Transverse colon (tissue), 4 donors: ENCODE data around the gene RGS10. TPM values are rescaled to one million over a fixed set of nuclear protein-coding genes. Genes with fewer than 3 reads are reported as not detected.

Experiments used
- DNase-seq: peaks from one replicate; pipeline ENCODE4 v3.0.0-alpha.2; 2019
- H3K27ac ChIP-seq, 4 donors: fragments of 200-600 bp; sonication (generic); 2 replicates each; pipeline ENCODE4 v1.5.1; 2016 to 2018; ENCODE audit warnings: inconsistent platforms in 4 of 4
- H3K27me3 ChIP-seq: fragments of 200-600 bp; sonication (generic); 2 replicates; pipeline ENCODE4 v1.5.1; 2017; ENCODE audit warnings: inconsistent platforms
- H3K36me3 ChIP-seq, 4 donors: fragments of 200-600 bp; sonication (generic); 2 replicates each; pipeline ENCODE4 v1.5.1; 2017 to 2019; ENCODE audit warnings: inconsistent platforms in 4 of 4
- H3K4me1 ChIP-seq, 4 donors: fragments of 200-600 bp; sonication (generic); 2 replicates each; pipeline ENCODE4 v1.5.1; 2017 to 2020; ENCODE audit warnings: inconsistent platforms in 4 of 4
- H3K4me3 ChIP-seq, 4 donors: fragments of 200-600 bp; sonication (generic); 1 replicate in 1 of 4; 2 replicates in 3 of 4; pipeline versions ENCODE4 v1.5.1 to v1.6.1; 2017 to 2019; ENCODE audit warnings: inconsistent platforms in 4 of 4
- H3K9me3 ChIP-seq, 2 donors: fragments of 200-600 bp; sonication (generic); 2 replicates each; pipeline ENCODE4 v1.5.1; 2017 to 2019; ENCODE audit warnings: inconsistent platforms in 2 of 2
- CTCF ChIP-seq, 5 experiments: fragments of 200-600 bp in 3 of 5; fragments of 450-650 bp in 2 of 5; sonication (generic) in 3 of 5; IDR thresholded peaks; 1 replicate in 2 of 5; 2 replicates in 3 of 5; pipeline ENCODE4 v1.5.1; 2016 to 2017; ENCODE audit warnings: antibody characterized with exemption in 5 of 5, inconsistent platforms in 3 of 5, mild to moderate bottlenecking in 2 of 5, moderate library complexity in 1 of 5
- EP300 ChIP-seq: sonication (generic); formaldehyde crosslinking; IDR thresholded peaks from one replicate; pipeline ENCODE4 v1.6.1; 2017; ENCODE audit warnings: antibody characterized with exemption, low read depth
- POLR2A ChIP-seq: fragments of 450-650 bp; IDR thresholded peaks from one replicate; pipeline ENCODE4 v1.6.1; 2016; ENCODE audit warnings: antibody characterized with exemption, mild to moderate bottlenecking, moderate library complexity
- POLR2AphosphoS5 ChIP-seq, 3 donors: sonication (generic); formaldehyde crosslinking; IDR thresholded peaks; one replicate each; pipeline ENCODE4 v1.6.1; 2016; ENCODE audit warnings: antibody characterized with exemption in 3 of 3
- WGBS, 2 donors: methylation state at CpG; one replicate each; pipeline ENCODE4 v1.1.5; 2018; ENCODE audit warnings: low coverage in 1 of 2; 5-methylcytosine and 5-hydroxymethylcytosine counted together
- in situ Hi-C, 4 donors: fragments of 200-750 bp; cut with MboI; loops; one replicate each; pipeline versions ENCODE4 v1.15.0 to v1.15.1; 2017; ENCODE audit warnings: low sequenced_read_pairs in 3 of 4, low pct_ligation_motif_present in 1 of 4, low pct_unique_long_range_greater_than_20kb in 1 of 4
- intact Hi-C: fragments of 100-400 bp; cut with DNase I; formaldehyde crosslinking; loops from one replicate; pipeline ENCODE4 v1.15.1; 2023; ENCODE audit warnings: low total_unique reads
- total RNA-seq, 4 donors: library from RNA; depleted of rRNA; stranded (reverse); fragments of >200 nt; gene quantifications; one replicate each; pipeline ENCODE4 v1.1.0, GENCODE V29; 2016

Gene RGS10
- 10 to 100 TPM; 26.3 to 47.1 (median 38.8) TPM for total RNA-seq

- TF ChIP-seq POLR2A (peak; percentile 63), EP300 (no peak), CTCF (IDR thresholded peaks at IDR 0.05) (no peak), POLR2AphosphoS5 (IDR thresholded peaks at IDR 0.05) (peak; percentile 83 to 84 (median 84))
- Histone ChIP-seq H3K27ac (peak within 1 kb of the TSS; percentile 86 to 95 (median 91)), H3K4me3 (peak within 1 kb of the TSS; percentile 57 to 84 (median 65)), H3K4me1 (peaks cover 17 to 52% (median 36%) of the 10 kb centered on the region in 4 donors), H3K36me3 (no peaks in the 10 kb centered on the region), H3K27me3 (peaks cover 1% of the 10 kb centered on the region), H3K9me3 (no peaks in the 10 kb centered on the region)
- intact Hi-C loops (loop anchor here (10.0 kb wide), 1 partner anchor 52 kb away; the partner anchor contains the start of gene TIAL1), in situ Hi-C loops (no loop called here)
- DNase-seq = peak; percentile 86
- 0% methylated on average over 10 to 58 of the region's 76 CpGs for WGBS, 2 donors
These were observed at the start of gene RGS10 for GRCh38 chr10:119542357-119542987. Gene RGS10, minus strand, starts transcription at chr10:119542719. Its CDS starts 81 bp downstream, at chr10:119542638.

- Histone ChIP-seq H3K36me3 (peaks cover 0 to 17% (median 3%) of the 10 kb centered on the region in 4 donors), H3K9me3 (no peaks in the 10 kb centered on the region), H3K27ac (no peak overlapping the region), H3K27me3 (no peaks in the 10 kb centered on the region), H3K4me1 (peaks cover 8 to 28% (median 20%) of the 10 kb centered on the region in 4 donors), H3K4me3 (no peak overlapping the region)
- WGBS, 2 donors = 88 to 95% methylated on average over 4 of the region's 4 CpGs
- intact Hi-C loops = no loop called here
- DNase-seq = no peak
- in situ Hi-C loops = no loop called here
- TF ChIP-seq CTCF (IDR thresholded peaks at IDR 0.05) (no peak), POLR2AphosphoS5 (IDR thresholded peaks at IDR 0.05) (no peak), EP300 (no peak), POLR2A (no peak)
These were observed 45.6 kb upstream of the RGS10 start for GRCh38 chr10:119588071-119588470.

- no peaks in the 10 kb centered on the region for H3K27me3 ChIP-seq
- no peak overlapping the region for H3K27ac ChIP-seq
- H3K9me3 ChIP-seq = no peaks in the 10 kb centered on the region
- H3K4me3 ChIP-seq = no peak overlapping the region
- H3K4me1 ChIP-seq = peaks cover 0 to 11% (median 0%) of the 10 kb centered on the region in 4 donors
- no peak for DNase-seq
- peaks cover 0 to 76% (median 34%) of the 10 kb centered on the region in 4 donors for H3K36me3 ChIP-seq
- in situ Hi-C loops (no loop called here), intact Hi-C loops (no loop called here)
- TF ChIP-seq POLR2A (no peak), EP300 (no peak), CTCF (IDR thresholded peaks at IDR 0.05) (no peak), POLR2AphosphoS5 (IDR thresholded peaks at IDR 0.05) (no peak)
- 98 to 100% methylated on average over 3 of the region's 3 CpGs for WGBS, 2 donors
These were observed 35.8 kb upstream of the RGS10 start for GRCh38 chr10:119578355-119578754.

GRCh38 chr10:119575991-119576390, 33.5 kb upstream of the RGS10 start:
- Histone ChIP-seq H3K27me3 (no peaks in the 10 kb centered on the region), H3K27ac (no peak overlapping the region), H3K9me3 (no peaks in the 10 kb centered on the region), H3K36me3 (peaks cover 0 to 75% (median 30%) of the 10 kb centered on the region in 4 donors), H3K4me1 (no peaks in the 10 kb centered on the region), H3K4me3 (no peak overlapping the region)
- in situ Hi-C loops = no loop called here
- intact Hi-C loops = no loop called here
- DNase-seq = no peak
- TF ChIP-seq EP300 (no peak), POLR2A (no peak), CTCF (IDR thresholded peaks at IDR 0.05) (no peak), POLR2AphosphoS5 (IDR thresholded peaks at IDR 0.05) (no peak)
